NCI-H2107 (cell line): ENCODE data around the gene OR9Q1.
"Not testable (repeated sequence)": the region's sequence is repeated elsewhere in the genome, so short reads cannot be mapped to it uniquely, and the experiment has no call there.

Experiments
- DNase-seq: peaks from one replicate; lab custom pipeline; 2025; lab: John Stamatoyannopoulos, UW

Gene OR9Q1

GRCh38 chr11:58134151-58134550, 110.5 kb downstream of the OR9Q1 start:
- no peak for DNase-seq

GRCh38 chr11:58135171-58135570, 111.5 kb downstream of the OR9Q1 start:
- DNase-seq: no peak

- no peak for DNase-seq
These were observed 119.1 kb downstream of the OR9Q1 start for GRCh38 chr11:58142761-58143160.

GRCh38 chr11:58152781-58153180, 129.1 kb downstream of the OR9Q1 start:
- no peak for DNase-seq

- no peak for DNase-seq
These were observed 140.7 kb downstream of the OR9Q1 start for GRCh38 chr11:58164389-58164788.

GRCh38 chr11:58164990-58165389, 141.3 kb downstream of the OR9Q1 start:
- DNase-seq: no peak

GRCh38 chr11:58165504-58166106, 141.9 kb downstream of the OR9Q1 start:
- no peak for DNase-seq

GRCh38 chr11:58177409-58178054, 153.9 kb downstream of the OR9Q1 start:
- DNase-seq: no peak

GRCh38 chr11:58178444-58178843, 154.8 kb downstream of the OR9Q1 start:
- DNase-seq: no peak

- DNase-seq: no peak
These were observed 156.0 kb downstream of the OR9Q1 start for GRCh38 chr11:58179648-58180047.

- no peak for DNase-seq
These were observed 163.3 kb downstream of the OR9Q1 start for GRCh38 chr11:58186938-58187337.

GRCh38 chr11:58188770-58189169, 165.1 kb downstream of the OR9Q1 start, which contains the start of gene OR9Q2:
TSS of gene OR9Q2 (plus strand) at chr11:58189070. CDS start at chr11:58190491, 1,421 bp downstream.
- no peak for DNase-seq

- no peak for DNase-seq
These were observed 168.5 kb downstream of the OR9Q1 start for GRCh38 chr11:58192229-58192628.

- DNase-seq: no peak
These were observed 169.7 kb downstream of the OR9Q1 start for GRCh38 chr11:58193391-58193790.

GRCh38 chr11:58195939-58196338, 172.3 kb downstream of the OR9Q1 start:
- no peak for DNase-seq

GRCh38 chr11:58199271-58199670, 175.6 kb downstream of the OR9Q1 start:
- no peak for DNase-seq

GRCh38 chr11:58204042-58204441, 180.4 kb downstream of the OR9Q1 start, which contains the start of gene OR1S2:
TSS of gene OR1S2 (minus strand) at chr11:58204142. CDS start at chr11:58204142, 0 bp downstream.
- DNase-seq: no peak

- DNase-seq: not testable (repeated sequence)
These were observed 188.7 kb downstream of the OR9Q1 start, which contains the start of gene OR1S1 for GRCh38 chr11:58212420-58212819. TSS of gene OR1S1 (plus strand) at chr11:58212720.

GRCh38 chr11:58216476-58216875, 192.8 kb downstream of the OR9Q1 start:
- no peak for DNase-seq

GRCh38 chr11:58222721-58223120, 199.0 kb downstream of the OR9Q1 start:
- DNase-seq: no peak

- no peak for DNase-seq
These were observed 204.4 kb downstream of the OR9Q1 start for GRCh38 chr11:58227956-58228615.
